CD4-positive, alpha-beta T cell treated with Interleukin-17A for 4 hours (primary cell): ENCODE measurements around the gene SFXN4.
"Not testable (repeated sequence)": the region's sequence is repeated elsewhere in the genome, so short reads cannot be mapped to it uniquely, and the experiment has no call there.

ENCODE experiments used
- DNase-seq: peaks from one replicate; pipeline ENCODE4 v3.0.0-alpha.2; 2020; ENCODE audit warnings: mixed read lengths

SFXN4 gene

DNA sequence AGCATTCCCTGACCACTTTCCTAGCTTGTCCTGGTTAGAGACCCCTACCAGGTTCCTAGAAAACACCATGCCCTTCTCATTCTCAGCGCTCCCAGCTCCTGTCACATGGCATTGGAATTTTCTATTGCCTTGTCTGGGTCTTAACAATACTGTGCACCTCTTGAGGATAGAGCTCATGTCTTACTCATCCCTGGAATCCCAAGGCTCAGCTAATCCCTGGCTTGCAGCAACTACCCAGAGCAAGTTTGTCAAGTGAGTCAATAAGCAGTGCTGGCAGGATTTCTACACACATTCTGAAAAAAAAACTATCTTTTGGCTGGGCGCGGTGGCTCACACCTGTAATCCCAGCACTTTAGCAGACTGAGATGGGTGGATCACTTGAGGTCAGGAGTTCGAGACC, 24.8 kb upstream of the SFXN4 start:
- DNase-seq, result no peak

GRCh38 chr10:119189811-119190282, 24.3 kb upstream of the SFXN4 start:
- DNase-seq, result no peak

DNA sequence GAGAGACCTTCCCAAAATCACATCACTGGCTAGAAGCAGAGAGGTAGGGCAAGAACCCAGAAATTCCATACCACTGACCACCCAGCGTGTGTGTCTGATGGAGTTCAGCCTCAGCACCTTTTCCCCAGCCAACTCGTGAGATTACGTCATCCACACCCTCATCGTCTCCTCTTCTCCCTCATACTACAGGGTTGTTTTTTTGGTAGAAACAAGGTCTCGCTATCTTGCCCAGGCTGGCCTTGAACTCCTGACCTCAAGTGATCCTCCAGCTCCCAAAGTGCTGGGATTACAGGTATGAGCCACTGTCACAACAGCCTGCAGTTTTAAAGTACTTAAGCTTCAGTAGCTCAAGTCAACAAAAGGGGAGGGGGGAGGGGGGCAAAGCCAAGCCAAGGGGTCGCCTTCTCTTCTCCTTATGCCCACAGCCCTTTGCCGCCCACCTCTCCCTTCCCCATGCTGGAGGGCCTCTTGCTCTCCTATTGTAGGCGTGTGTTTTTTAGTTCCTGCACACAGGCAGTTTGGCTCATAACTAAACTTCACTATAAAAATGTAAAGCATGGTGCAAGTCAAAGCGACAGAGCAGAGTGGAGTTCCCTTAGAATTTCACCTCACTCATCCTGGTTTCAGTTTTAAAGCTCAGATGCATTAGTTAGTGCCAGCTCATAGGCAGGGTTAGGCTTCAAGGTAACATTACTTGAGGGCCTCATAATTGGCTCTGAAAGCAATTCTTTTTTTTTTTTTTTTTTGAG, 18.3 kb upstream of the SFXN4 start:
- DNase-seq, result no peak

- DNase-seq, result not testable (repeated sequence)
Observed at GRCh38 chr10:119180850-119181400, 15.4 kb upstream of the SFXN4 start.

GRCh38 chr10:119178372-119179119, 13.0 kb upstream of the SFXN4 start, which contains the start of gene PRDX3:
Gene PRDX3, minus strand, starts transcription at chr10:119178812. Its CDS starts 22 bp downstream, at chr10:119178790.
- DNase-seq, result peak; percentile 97

- no peak for DNase-seq
Observed at GRCh38 chr10:119177708-119178371, 12.3 kb upstream of the SFXN4 start.

DNA sequence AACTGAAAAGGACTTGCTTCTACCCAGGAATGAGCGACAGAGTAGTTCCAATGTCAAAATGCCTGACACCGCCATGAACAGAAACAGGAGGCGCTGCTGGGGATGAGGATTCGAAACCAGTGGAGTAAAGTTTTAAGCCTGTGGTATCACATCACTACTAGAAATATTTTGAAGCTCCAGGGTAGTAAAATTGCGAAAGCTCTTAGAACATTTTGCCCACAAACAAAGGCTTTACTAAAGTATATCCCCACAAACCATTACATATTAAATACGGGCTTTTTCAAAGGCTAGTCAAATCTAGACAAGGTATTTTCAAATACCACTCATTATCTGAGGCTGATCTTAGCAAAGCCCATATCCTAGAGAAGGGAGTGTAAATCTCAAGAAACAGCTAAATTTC, 10.7 kb upstream of the SFXN4 start:
- DNase-seq, result no peak

DNA sequence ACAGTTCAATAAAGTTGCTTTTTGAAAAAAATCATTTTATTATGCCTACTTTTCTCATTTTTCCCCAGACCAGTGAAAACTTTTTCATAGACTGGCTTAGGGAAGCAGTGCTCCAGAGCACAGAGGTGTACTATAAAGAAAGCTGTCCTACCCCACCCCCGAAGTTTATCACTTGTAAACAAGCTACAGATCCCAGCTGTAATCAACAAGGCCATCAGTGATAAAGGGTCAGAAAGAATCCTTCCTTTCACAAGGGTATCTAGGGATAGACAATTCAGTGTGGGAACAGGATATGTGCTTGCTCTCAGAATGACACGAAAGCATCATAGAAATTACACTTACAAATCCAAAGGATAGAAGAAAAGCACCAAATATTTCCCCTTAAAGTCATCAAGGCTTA, 8.6 kb upstream of the SFXN4 start:
- no peak for DNase-seq

- no peak for DNase-seq
Observed at GRCh38 chr10:119167041-119167440, 1.5 kb upstream of the SFXN4 start.

- no peak for DNase-seq
Observed at GRCh38 chr10:119166564-119166963, 1.1 kb upstream of the SFXN4 start.

DNA sequence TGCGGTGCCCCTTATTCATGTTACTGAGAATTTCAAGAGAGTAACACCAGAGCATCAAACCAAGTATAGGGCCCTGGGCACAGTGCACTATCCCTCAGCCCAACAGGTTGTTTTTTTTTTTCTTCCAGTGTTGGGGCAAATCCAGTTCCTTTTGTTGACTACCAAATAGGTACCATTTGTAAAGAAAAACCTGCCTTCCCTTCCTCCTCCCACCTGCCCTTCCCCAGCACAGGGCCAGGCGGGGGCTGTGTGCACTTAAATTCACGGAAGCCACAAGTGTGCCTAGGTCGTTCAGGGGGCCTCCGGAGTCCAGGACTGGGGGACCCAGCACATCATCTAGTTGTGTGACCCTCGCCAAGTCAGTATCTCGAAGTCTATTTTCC, 595 bp upstream of the SFXN4 start:
- DNase-seq, result no peak

- no peak for DNase-seq
Observed at GRCh38 chr10:119162452-119163092, 2.9 kb downstream of the SFXN4 start.

DNA sequence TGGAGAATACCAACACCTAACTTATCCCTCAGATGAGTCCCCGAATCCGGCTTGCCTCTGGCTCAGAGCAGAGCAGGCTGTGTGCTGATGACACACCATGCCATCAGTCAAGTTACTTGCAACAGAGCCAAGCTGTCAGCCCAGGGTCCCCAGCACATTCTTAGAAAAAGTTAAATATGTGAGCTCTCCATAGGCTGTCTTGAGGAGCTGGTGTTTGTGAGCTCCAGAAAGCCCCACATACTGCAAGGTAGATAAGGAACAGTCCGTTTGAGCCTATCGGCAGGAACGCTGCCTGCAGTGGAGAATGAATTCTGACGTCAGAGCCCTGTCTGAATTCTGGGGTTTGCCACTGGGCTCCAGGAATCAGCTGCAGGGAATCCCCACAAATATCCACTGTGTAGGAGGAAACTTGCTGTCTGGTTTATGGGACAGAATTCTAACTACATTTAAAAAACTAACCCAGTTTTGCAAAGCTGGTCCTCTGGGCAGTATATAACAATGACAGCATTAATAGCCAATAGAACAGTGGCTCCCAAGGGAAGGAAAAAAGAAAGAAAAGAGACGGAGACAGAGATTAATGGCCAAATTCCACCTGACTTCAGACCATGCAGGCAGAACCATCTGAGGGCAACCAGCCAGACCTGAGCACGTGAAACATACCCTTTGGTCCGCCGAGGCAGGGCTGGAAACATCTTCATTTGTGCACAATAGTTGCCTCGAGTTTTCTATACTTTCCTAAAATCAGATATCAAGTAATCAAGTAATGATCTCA, 3.6 kb downstream of the SFXN4 start:
- DNase-seq, result no peak

DNA sequence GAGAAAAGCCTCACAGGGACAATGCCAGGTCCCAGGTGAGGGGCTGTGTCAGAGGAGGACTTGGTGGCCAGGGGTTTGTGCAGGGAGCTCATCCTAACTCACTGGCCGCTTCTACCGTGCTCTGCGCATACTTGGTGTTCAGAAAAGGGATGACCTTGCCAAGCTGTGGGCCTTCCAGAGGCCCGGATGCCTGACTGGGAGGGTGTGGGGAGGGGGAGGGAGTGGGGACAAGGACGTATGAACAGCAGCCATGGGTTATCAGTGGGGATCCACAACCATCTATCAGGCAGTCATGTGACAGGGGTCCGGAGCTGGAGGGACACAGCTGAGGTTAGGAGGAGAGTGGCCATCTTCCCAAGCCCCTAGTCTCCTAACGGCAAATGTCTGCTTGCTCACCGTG, 6.2 kb downstream of the SFXN4 start:
- no peak for DNase-seq

- no peak for DNase-seq
Observed at GRCh38 chr10:119153661-119154060, 11.9 kb downstream of the SFXN4 start.

DNA sequence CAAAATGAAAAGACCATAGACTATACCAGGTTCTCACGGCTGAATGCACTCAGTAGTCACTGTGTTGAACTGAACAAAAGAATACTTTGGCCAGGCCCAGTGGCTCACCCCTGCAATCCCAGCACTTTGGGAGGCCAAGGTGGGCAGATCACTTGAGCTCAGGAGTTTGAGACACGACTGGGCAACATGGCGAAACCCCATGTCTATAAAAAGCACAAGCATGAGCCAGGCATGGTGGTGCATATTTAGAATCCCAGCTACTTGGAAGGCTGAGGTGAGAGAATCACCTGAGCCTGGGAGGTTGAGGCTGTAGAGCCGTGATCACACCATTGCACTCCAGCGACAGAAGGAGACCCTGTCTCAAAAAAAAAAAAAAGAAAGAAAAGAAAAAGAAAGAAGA, 12.5 kb downstream of the SFXN4 start:
- DNase-seq, result no peak

DNA sequence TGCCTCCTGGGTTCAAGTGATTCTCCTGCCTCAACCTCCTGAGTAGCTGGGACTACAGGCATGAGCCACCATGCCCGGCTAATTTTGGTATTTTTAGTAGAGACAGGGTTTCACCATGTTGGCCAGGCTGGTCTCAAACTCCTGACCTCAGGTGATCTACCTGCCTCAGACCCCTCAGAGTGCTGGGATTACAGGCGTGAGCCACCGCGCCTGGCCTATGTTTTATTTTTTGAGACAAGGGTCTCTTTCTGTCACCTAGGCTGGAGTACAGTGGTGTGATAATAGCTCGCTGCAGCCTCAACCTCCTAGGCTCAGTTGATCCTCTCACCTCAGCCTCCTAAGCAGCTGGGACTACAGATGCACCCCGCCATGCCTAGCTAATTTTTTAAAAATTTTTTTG, 13.9 kb downstream of the SFXN4 start:
- not testable (repeated sequence) for DNase-seq

- peak; percentile 42 for DNase-seq
Observed at GRCh38 chr10:119149729-119150128, 15.8 kb downstream of the SFXN4 start.

DNA sequence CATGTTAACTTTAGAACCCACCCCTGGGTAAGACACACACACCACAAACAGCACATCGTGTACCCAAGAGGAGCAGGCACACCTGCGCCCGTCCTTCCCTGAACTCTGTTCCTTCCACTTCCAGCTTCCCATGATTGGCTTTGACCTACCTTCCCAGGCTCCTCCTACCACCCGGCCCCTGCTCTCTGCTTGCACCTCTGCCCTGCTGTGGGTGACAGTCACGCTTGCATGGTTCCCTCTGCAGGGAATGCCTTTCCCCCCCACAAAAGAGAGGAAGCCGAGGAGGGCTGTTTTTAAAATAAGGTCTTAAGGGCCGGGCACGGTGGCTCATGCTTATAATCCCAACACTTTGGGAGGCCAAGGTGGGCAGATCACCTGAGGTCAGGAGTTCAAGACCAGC, 16.4 kb downstream of the SFXN4 start:
- DNase-seq, result no peak

DNA sequence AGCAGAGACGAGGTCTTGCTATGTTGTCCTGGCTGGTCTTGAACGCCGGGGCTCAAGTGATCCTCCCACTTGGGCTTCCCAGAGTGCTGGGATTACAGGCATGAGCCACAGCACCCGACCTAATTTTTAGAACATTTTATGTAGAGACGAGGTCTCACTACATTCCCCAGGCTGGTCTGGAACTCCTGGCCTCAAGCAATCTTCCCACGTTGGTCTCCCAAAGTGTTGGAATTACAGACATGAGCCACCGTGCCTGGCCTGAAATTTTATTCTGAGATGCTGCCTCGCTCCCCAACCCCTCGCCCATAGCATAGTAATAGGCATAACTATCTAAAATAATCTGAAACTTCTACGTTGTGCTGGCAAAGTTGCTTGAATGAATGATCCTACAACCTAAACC, 21.9 kb downstream of the SFXN4 start:
- no peak for DNase-seq

- no peak for DNase-seq
Observed at GRCh38 chr10:119140603-119141245, 24.8 kb downstream of the SFXN4 start.
